Fibroblast of villous mesenchyme (primary cell): Measurements from ENCODE around the gene LMOD1. TPM values are rescaled to one million over a fixed set of nuclear protein-coding genes. Genes with fewer than 3 reads are reported as not detected.

Experiments
- DNase-seq: peaks from one replicate; pipeline ENCODE4 v3.0.0-alpha.2; 2010; ENCODE audit warnings: low read depth
- H3K4me3 ChIP-seq: 2 replicates; pipeline ENCODE4 v1.5.1; 2011; ENCODE audit warnings: low read depth, mild to moderate bottlenecking, low read length
- CTCF ChIP-seq: IDR thresholded peaks from 2 replicates; pipeline ENCODE4 v1.5.1; 2012; ENCODE audit warnings: low read depth, mild to moderate bottlenecking, low read length; ENCODE audit not compliant: insufficient read depth
- total RNA-seq: library from RNA; depleted of rRNA; stranded (reverse); fragments of >200 nt; gene quantifications from 2 replicates; pipeline ENCODE4 v1.2.3, GENCODE V29; 2012

Gene LMOD1
- total RNA-seq = 44.1 and 50.1 TPM in 2 replicates

GRCh38 chr1:201946224-201946908, at the start of gene LMOD1:
TSS of gene LMOD1 (minus strand) at chr1:201946548. CDS start at chr1:201946340, 208 bp downstream.
- peak within 1 kb of the TSS; percentile 79 for H3K4me3 ChIP-seq
- DNase-seq = peak; percentile 96
- no peak for TF ChIP-seq CTCF

GRCh38 chr1:201990427-201990826, 44.1 kb upstream of the LMOD1 start:
- TF ChIP-seq CTCF = no peak
- no peak for DNase-seq
- no peak overlapping the region for H3K4me3 ChIP-seq

GRCh38 chr1:201989354-201990128, 43.2 kb upstream of the LMOD1 start:
- H3K4me3 ChIP-seq = no peak overlapping the region
- no peak for DNase-seq
- TF ChIP-seq CTCF = no peak

- TF ChIP-seq CTCF = no peak
- DNase-seq = no peak
Observed at GRCh38 chr1:201988601-201989000, 42.3 kb upstream of the LMOD1 start.

GRCh38 chr1:201985355-201985754, 39.0 kb upstream of the LMOD1 start:
- TF ChIP-seq CTCF = no peak
- H3K4me3 ChIP-seq = no peak overlapping the region
- no peak for DNase-seq

More at GRCh38 chr1:201988601-201989000, 42.3 kb upstream of the LMOD1 start:
- H3K4me3 ChIP-seq = no peak overlapping the region

- no peak for DNase-seq
- no peak overlapping the region for H3K4me3 ChIP-seq
- TF ChIP-seq CTCF = no peak
Observed at GRCh38 chr1:201984446-201984845, 38.1 kb upstream of the LMOD1 start.
